Loucy (cell line): Measurements from ENCODE around the gene CIITA.

ENCODE experiments used
- H2AFZ ChIP-seq: fragments of 200-600 bp; sonication (generic); 2 replicates; pipeline ENCODE4 v1.6.0; 2016; ENCODE audit warnings: antibody characterized with exemption, mild to moderate bottlenecking, low read length, moderate library complexity
- H3F3A ChIP-seq: fragments of 200-600 bp; 2 replicates; pipeline ENCODE4 v1.6.0; 2016; ENCODE audit warnings: antibody characterized with exemption, low read depth, mild to moderate bottlenecking
- H3K27me3 ChIP-seq: fragments of 200-600 bp; sonication (generic); 2 replicates; pipeline ENCODE4 v1.6.1; 2014; ENCODE audit warnings: low read length, mild to moderate bottlenecking; ENCODE audit not compliant: insufficient read depth, poor library complexity, severe bottlenecking
- H3K36me3 ChIP-seq: fragments of 200-600 bp; sonication (generic); 2 replicates; pipeline ENCODE4 v1.6.1; 2016; ENCODE audit warnings: low read length; ENCODE audit not compliant: insufficient read depth
- H3K4me1 ChIP-seq: fragments of 200-600 bp; sonication (generic); 2 replicates; pipeline ENCODE4 v1.5.1; 2014; ENCODE audit warnings: low read length, mild to moderate bottlenecking; ENCODE audit not compliant: insufficient read depth, poor library complexity, severe bottlenecking
- H3K4me2 ChIP-seq: fragments of 200-600 bp; sonication (generic); 2 replicates; pipeline ENCODE4 v1.6.0; 2014; ENCODE audit warnings: antibody characterized with exemption, low read length, low read depth, mild to moderate bottlenecking; ENCODE audit not compliant: poor library complexity, severe bottlenecking
- H3K4me3 ChIP-seq: fragments of 200-600 bp; sonication (generic); 2 replicates; pipeline ENCODE4 v1.5.1; 2014; ENCODE audit warnings: low read length, mild to moderate bottlenecking, mixed read lengths; ENCODE audit not compliant: poor library complexity, severe bottlenecking
- H3K79me2 ChIP-seq: fragments of 200-600 bp; sonication (generic); 2 replicates; pipeline ENCODE4 v1.6.1; 2014; ENCODE audit warnings: low read length; ENCODE audit not compliant: insufficient read depth
- H3K9ac ChIP-seq: fragments of 200-600 bp; sonication (generic); 2 replicates; pipeline ENCODE4 v1.6.0; 2014; ENCODE audit warnings: mild to moderate bottlenecking, low read depth, low read length, moderate library complexity; ENCODE audit not compliant: poor library complexity, severe bottlenecking
- H3K9me2 ChIP-seq: fragments of 200-600 bp; sonication (generic); replicated peaks from 2 replicates; pipeline ENCODE4 v1.6.1; 2016; ENCODE audit warnings: low read depth, low read length, mixed read lengths
- H3K9me3 ChIP-seq: fragments of 200-600 bp; sonication (generic); 2 replicates; pipeline ENCODE4 v1.6.1; 2014; ENCODE audit warnings: mild to moderate bottlenecking, antibody characterized with exemption, low read length, low read depth; ENCODE audit not compliant: insufficient read depth
- H4K20me1 ChIP-seq: fragments of 200-600 bp; sonication (generic); 2 replicates; pipeline ENCODE4 v1.6.0; 2014; ENCODE audit warnings: antibody characterized with exemption, low read length, mild to moderate bottlenecking; ENCODE audit not compliant: insufficient read depth, poor library complexity, severe bottlenecking
- EZH2phosphoT487 ChIP-seq: fragments of 200-600 bp; IDR thresholded peaks from 2 replicates; pipeline ENCODE4 v1.6.1; 2018; ENCODE audit warnings: antibody characterized with exemption, mild to moderate bottlenecking, moderate library complexity, borderline replicate concordance
- TF ChIP-seq, protein P1 (sequence below): fragments of 200-600 bp; sonication (generic); conservative IDR thresholded peaks from 2 replicates; pipeline ENCODE4 v1.5.1; 2014; ENCODE audit warnings: mild to moderate bottlenecking, antibody characterized with exemption, low read length

CIITA gene

DNA sequence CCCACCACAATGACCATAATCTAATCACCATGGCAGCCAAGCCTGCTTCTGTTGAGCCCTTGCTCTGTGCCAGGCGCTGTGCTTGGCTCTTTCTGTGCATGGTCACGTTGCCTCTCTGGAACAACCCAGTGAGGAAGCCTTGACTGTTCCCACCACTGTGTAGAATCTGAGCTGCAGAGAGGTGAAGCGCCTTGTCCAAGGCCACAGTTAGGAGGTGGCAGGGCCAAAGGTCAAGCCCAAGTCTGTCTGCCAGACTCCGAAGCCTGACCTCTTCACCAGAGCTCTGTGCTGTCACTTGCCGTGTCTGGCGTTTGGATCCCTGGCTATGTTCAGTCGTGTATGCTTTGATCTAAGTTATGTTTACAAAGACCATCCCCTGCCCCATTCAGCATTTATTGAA is 77.9 kb downstream of the CIITA start:
- no peak overlapping the region for H2AFZ ChIP-seq
- no peaks in the 10 kb centered on the region for H4K20me1 ChIP-seq
- no peaks in the 10 kb centered on the region for H3F3A ChIP-seq
- peak overlapping the region; percentile 65 for H3K4me2 ChIP-seq
- H3K9me2 ChIP-seq: no peaks in the 10 kb centered on the region
- H3K9me3 ChIP-seq: no peaks in the 10 kb centered on the region
- peak overlapping the region; percentile 32 for H3K9ac ChIP-seq
- H3K4me1 ChIP-seq: peaks cover 13% of the 10 kb centered on the region
- no peak for TF ChIP-seq EZH2phosphoT487
- TF ChIP-seq, protein P1, sequence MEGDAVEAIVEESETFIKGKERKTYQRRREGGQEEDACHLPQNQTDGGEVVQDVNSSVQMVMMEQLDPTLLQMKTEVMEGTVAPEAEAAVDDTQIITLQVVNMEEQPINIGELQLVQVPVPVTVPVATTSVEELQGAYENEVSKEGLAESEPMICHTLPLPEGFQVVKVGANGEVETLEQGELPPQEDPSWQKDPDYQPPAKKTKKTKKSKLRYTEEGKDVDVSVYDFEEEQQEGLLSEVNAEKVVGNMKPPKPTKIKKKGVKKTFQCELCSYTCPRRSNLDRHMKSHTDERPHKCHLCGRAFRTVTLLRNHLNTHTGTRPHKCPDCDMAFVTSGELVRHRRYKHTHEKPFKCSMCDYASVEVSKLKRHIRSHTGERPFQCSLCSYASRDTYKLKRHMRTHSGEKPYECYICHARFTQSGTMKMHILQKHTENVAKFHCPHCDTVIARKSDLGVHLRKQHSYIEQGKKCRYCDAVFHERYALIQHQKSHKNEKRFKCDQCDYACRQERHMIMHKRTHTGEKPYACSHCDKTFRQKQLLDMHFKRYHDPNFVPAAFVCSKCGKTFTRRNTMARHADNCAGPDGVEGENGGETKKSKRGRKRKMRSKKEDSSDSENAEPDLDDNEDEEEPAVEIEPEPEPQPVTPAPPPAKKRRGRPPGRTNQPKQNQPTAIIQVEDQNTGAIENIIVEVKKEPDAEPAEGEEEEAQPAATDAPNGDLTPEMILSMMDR: no peak
- peaks cover 7% of the 10 kb centered on the region; the same call in 1 of the 2 replicates for H3K36me3 ChIP-seq
- H3K79me2 ChIP-seq: peaks cover 19% of the 10 kb centered on the region; the same call in 1 of the 2 replicates
- no peak overlapping the region for H3K4me3 ChIP-seq
- no peaks in the 10 kb centered on the region for H3K27me3 ChIP-seq

DNA sequence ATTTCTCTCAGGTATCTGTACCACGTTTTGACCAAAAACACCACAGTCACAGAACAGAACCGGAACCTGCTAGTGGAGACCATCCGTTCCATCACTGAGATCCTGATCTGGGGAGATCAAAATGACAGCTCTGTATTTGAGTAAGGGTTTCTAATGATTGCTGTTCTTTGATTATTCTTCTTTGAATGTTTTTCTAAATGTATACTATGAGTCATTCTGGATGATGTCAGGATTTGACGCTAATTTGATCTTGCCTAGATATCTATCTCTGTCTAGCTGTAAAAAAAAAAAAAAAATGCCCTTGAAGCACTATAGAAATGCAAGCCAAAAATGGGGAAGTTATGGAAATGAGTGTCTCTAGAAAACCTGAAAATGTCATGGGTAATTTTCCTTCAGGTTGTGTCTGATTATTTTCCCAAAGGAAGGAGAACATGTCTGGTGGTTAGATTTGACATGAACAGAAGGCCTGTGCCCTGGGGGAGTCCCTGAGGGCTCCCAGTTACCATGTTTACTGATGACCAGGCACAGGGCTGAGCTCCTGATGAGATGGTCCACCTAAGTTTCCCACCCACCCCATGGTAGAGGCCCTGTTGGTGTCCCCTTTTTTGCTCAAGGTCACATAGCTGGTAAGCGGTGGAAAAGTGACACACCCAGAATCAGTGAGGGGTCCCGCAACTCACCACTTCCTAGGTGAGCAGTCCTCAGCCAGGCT is 80.9 kb downstream of the CIITA start:
- no peaks in the 10 kb centered on the region for H4K20me1 ChIP-seq
- no peak overlapping the region for H3K4me3 ChIP-seq
- H3F3A ChIP-seq: no peaks in the 10 kb centered on the region
- H3K27me3 ChIP-seq: no peaks in the 10 kb centered on the region
- peaks cover 10% of the 10 kb centered on the region for H3K4me1 ChIP-seq
- peaks cover 8% of the 10 kb centered on the region; the same call in 1 of the 2 replicates for H3K36me3 ChIP-seq
- no peaks in the 10 kb centered on the region for H3K9me3 ChIP-seq
- no peaks in the 10 kb centered on the region for H3K9me2 ChIP-seq
- H3K4me2 ChIP-seq: no peak overlapping the region
- H3K79me2 ChIP-seq: peaks cover 6% of the 10 kb centered on the region; the same call in 1 of the 2 replicates
- no peak for TF ChIP-seq EZH2phosphoT487
- TF ChIP-seq, protein P1: no peak
- no peak overlapping the region for H2AFZ ChIP-seq
- no peak overlapping the region for H3K9ac ChIP-seq

DNA sequence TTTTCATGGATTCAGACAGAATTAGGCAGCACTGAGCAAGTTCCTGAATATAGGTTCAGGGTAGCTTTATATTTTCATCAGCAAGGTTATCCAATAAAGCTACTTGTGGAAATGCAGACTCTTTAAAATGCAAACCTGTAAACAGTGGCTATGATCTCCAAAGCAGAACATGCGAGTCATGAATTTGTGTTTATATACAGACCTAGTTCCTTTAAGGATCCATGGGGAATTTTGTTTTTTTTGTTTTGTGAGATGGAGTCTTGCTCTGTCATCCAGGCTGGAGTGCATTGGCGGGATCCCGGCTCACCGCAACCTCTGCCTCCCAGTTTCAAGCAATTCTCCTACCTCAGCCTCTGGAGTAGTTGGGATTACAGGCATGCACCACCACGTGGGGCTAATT is 82.2 kb downstream of the CIITA start:
- no peak overlapping the region for H3K9ac ChIP-seq
- TF ChIP-seq, protein P1: no peak
- no peak for TF ChIP-seq EZH2phosphoT487

More for the DNA sequence above, 82.2 kb downstream of the CIITA start:
- Histone ChIP-seq H3F3A (no peaks in the 10 kb centered on the region), H3K9me2 (no peaks in the 10 kb centered on the region), H3K4me2 (no peak overlapping the region), H3K4me1 (peaks cover 7% of the 10 kb centered on the region), H3K4me3 (no peak overlapping the region), H3K9me3 (no peaks in the 10 kb centered on the region), H2AFZ (no peak overlapping the region), H3K27me3 (no peaks in the 10 kb centered on the region), H3K36me3 (peaks cover 18% of the 10 kb centered on the region; the same call in 1 of the 2 replicates), H4K20me1 (no peaks in the 10 kb centered on the region), H3K79me2 (peaks cover 6% of the 10 kb centered on the region; the same call in 1 of the 2 replicates)
